K562 (cell line): ENCODE results near the gene TRAF7. TPM values are rescaled to one million over a fixed set of nuclear protein-coding genes. Genes with fewer than 3 reads are reported as not detected.

Experiments
- ETV1 ChIP-seq: fragments of 450-650 bp; conservative IDR thresholded peaks from 2 replicates; pipeline ENCODE4 v1.6.1; 2016; ENCODE audit warnings: missing genetic modification characterization, control low read depth, low read depth, missing compliant biosample characterization
- JUN ChIP-seq, 2 experiments: sonication (generic) in 1 of 2; formaldehyde crosslinking in 1 of 2; IDR thresholded peaks; 2 replicates each; pipeline versions ENCODE4 v1.6.1 to v1.8.0; 2012 to 2022; ENCODE audit warnings: borderline replicate concordance in 2 of 2, mild to moderate bottlenecking in 2 of 2, improper control_type of control experiment in 1 of 2, low read depth in 1 of 2, low read length in 1 of 2, missing genetic modification reagents in 1 of 2
- ZBTB40 ChIP-seq, 2 experiments: fragments of 450-650 bp in 1 of 2; sonication (generic) in 1 of 2; formaldehyde crosslinking in 1 of 2; IDR thresholded peaks; 2 replicates each; pipeline versions ENCODE4 v1.7.1 to v1.9.0; 2016 to 2022; ENCODE audit warnings: inconsistent platforms in 1 of 2, mild to moderate bottlenecking in 1 of 2, missing genetic modification reagents in 1 of 2
- ZBTB43 ChIP-seq: sonication (generic); formaldehyde crosslinking; IDR thresholded peaks from 2 replicates; pipeline ENCODE4 v1.8.0; 2023; ENCODE audit warnings: mild to moderate bottlenecking, missing genetic modification reagents
- ZBTB49 ChIP-seq: sonication (generic); formaldehyde crosslinking; IDR thresholded peaks from 2 replicates; pipeline ENCODE4 v1.8.0; 2022; ENCODE audit warnings: missing genetic modification reagents, mild to moderate bottlenecking, borderline replicate concordance
- ZBTB7A ChIP-seq: IDR thresholded peaks from 2 replicates; pipeline ENCODE4 v1.6.1; 2011; ENCODE audit warnings: low read depth, mild to moderate bottlenecking, low read length, moderate library complexity, borderline replicate concordance; ENCODE audit not compliant: control insufficient read depth
- ZEB2 ChIP-seq: fragments of 450-650 bp; IDR thresholded peaks from 2 replicates; pipeline ENCODE4 v1.6.1; 2016
- ZNF253 ChIP-seq: fragments of 250-450 bp; sonication (Bioruptor Pico); conservative IDR thresholded peaks from 2 replicates; pipeline ENCODE4 v1.6.1; 2021; ENCODE audit warnings: mild to moderate bottlenecking
- ZNF740 ChIP-seq, 3 experiments: fragments of 200-800 bp in 1 of 3; sonication (Bioruptor generic) in 1 of 3; sonication (generic) in 1 of 3; formaldehyde crosslinking in 1 of 3; IDR thresholded peaks; 2 replicates each; pipeline versions ENCODE4 v1.6.1 to v1.8.0; 2016 to 2022; ENCODE audit warnings: mild to moderate bottlenecking in 2 of 3, missing compliant biosample characterization in 2 of 3, missing genetic modification characterization in 2 of 3, missing genetic modification reagents in 1 of 3
- polyA plus RNA-seq, 8 experiments: library from polyadenylated mRNA; depleted of rRNA in 4 of 8; stranded (reverse) in 5 of 8; unstranded in 3 of 8; fragments of >200 nt; fragmentation: Nextera tagmentation in 2 of 8; fragmentation: Illumina TruSeq in 1 of 8; extraction: Ambion mirVana in 2 of 8; extraction: Trizol in 1 of 8; gene quantifications; 2 replicates each; pipeline versions ENCODE4 v1.2.1 to v1.2.3, GENCODE V29; 2011 to 2014; ENCODE audit warnings: inconsistent platforms in 1 of 8, missing spikeins in 1 of 8
- total RNA-seq, 7 experiments: library from RNA; depleted of rRNA in 6 of 7; stranded (reverse); fragments of >200 nt in 6 of 7; fragmentation: Illumina TruSeq in 2 of 7; extraction: Trizol in 2 of 7; gene quantifications; 2 replicates each; pipeline versions ENCODE4 v1.2.1 to v1.2.3, GENCODE V29; 2011 to 2021; ENCODE audit warnings: low replicate concordance in 1 of 7

Gene TRAF7
- total and polyA plus RNA-seq, 9 of the 15 experiments (the other 6 are each of a cell fraction or from before 2014, with no cell fraction given): 1.1 to 113 (median 41.6) TPM

- TF ChIP-seq ZBTB40 (IDR thresholded peaks at IDR 0.05) (peak; percentile 45), ZBTB40 (CRISPR knock-in tag; IDR thresholded peaks at IDR 0.05) (no peak), ZBTB43 (CRISPR knock-in tag) (no peak), ZBTB7A (peak; percentile 50), ZBTB49 (CRISPR knock-in tag) (no peak), ZEB2 (no peak), JUN (IDR thresholded peaks at IDR 0.05; ENCODE audit: borderline replicate concordance, low read depth, low read length) (no peak), JUN (CRISPR knock-in tag; IDR thresholded peaks at IDR 0.05; ENCODE audit: borderline replicate concordance) (0 out of 2 replicates have a peak, but pooled peaks have one; percentile 28), ETV1 (tag) (no peak), ZNF253 (CRISPR knock-in tag) (no peak), ZNF740 (CRISPR knock-in tag; IDR thresholded peaks at IDR 0.05) (peak; percentile 62; the same call in 1 of the 2 replicates), ZNF740 (tag; IDR thresholded peaks at IDR 0.05) (peak in 1 of 2 experiments; percentile 31; a peak in 2 of 4 replicates)
Measured at GRCh38 chr16:2155977-2156848, 631 bp downstream of the TRAF7 start (continued).
